Activated CD8-positive, alpha-beta T cell treated with anti-CD3 and anti-CD28 coated beads for 36 hours (primary cell): ENCODE data around the gene C14orf180. TPM values are rescaled to one million over a fixed set of nuclear protein-coding genes. Genes with fewer than 3 reads are reported as not detected.

Experiments used
- ATAC-seq: fragments of 200-7000 bp; cut with Tn5 transposase; one replicate; pipeline ENCODE4 v1.10.0; 2021; ENCODE audit warnings: mild to moderate bottlenecking, moderate library complexity
- CTCF ChIA-PET: fragments of 350-600 bp; sonication (Branson Sonifier 250); formaldehyde crosslinking; loops from one replicate; lab custom pipeline; 2021; ENCODE audit warnings: antibody characterized with exemption; lab: Charles Lee
- POLR2A ChIA-PET: fragments of 350-600 bp; sonication (Branson Sonifier 250); formaldehyde crosslinking; loops from one replicate; lab custom pipeline; 2021; ENCODE audit warnings: antibody characterized with exemption; lab: Charles Lee
- DNase-seq: peaks from one replicate; pipeline ENCODE4 v3.0.0-alpha.2; 2020
- H3K27ac Mint-ChIP-seq: one replicate; pipeline ENCODE4 v1.8.0; 2021; ENCODE audit warnings: mild to moderate bottlenecking, mixed read lengths
- H3K27me3 Mint-ChIP-seq: one replicate; pipeline ENCODE4 v1.8.0; 2021; ENCODE audit warnings: mixed read lengths
- H3K36me3 Mint-ChIP-seq: one replicate; pipeline ENCODE4 v1.8.0; 2021; ENCODE audit warnings: low read depth, mixed read lengths
- H3K4me1 Mint-ChIP-seq: one replicate; pipeline ENCODE4 v1.8.0; 2021; ENCODE audit warnings: low read depth, mixed read lengths
- H3K4me3 Mint-ChIP-seq: one replicate; pipeline ENCODE4 v1.8.0; 2021; ENCODE audit warnings: mild to moderate bottlenecking, moderate library complexity, mixed read lengths
- H3K9me3 Mint-ChIP-seq: one replicate; pipeline ENCODE4 v1.8.0; 2021; ENCODE audit warnings: mixed read lengths
- intact Hi-C: fragments of 100-400 bp; cut with micrococcal nuclease; formaldehyde crosslinking; loops from one replicate; pipeline ENCODE4 v1.10.0; 2022
- total RNA-seq, 2 experiments: library from RNA; stranded (reverse); gene quantifications; one replicate each; pipeline ENCODE4 v1.2.3, GENCODE V29; 2021
- TF ChIP-seq, protein P1 (sequence below): fragments of 200-600 bp; IDR thresholded peaks from one replicate; pipeline ENCODE4 v1.8.0; 2022; ENCODE audit warnings: antibody characterized with exemption, mild to moderate bottlenecking

The C14orf180 gene
- total RNA-seq, 2 experiments from 2014 or later, result not detected

DNA sequence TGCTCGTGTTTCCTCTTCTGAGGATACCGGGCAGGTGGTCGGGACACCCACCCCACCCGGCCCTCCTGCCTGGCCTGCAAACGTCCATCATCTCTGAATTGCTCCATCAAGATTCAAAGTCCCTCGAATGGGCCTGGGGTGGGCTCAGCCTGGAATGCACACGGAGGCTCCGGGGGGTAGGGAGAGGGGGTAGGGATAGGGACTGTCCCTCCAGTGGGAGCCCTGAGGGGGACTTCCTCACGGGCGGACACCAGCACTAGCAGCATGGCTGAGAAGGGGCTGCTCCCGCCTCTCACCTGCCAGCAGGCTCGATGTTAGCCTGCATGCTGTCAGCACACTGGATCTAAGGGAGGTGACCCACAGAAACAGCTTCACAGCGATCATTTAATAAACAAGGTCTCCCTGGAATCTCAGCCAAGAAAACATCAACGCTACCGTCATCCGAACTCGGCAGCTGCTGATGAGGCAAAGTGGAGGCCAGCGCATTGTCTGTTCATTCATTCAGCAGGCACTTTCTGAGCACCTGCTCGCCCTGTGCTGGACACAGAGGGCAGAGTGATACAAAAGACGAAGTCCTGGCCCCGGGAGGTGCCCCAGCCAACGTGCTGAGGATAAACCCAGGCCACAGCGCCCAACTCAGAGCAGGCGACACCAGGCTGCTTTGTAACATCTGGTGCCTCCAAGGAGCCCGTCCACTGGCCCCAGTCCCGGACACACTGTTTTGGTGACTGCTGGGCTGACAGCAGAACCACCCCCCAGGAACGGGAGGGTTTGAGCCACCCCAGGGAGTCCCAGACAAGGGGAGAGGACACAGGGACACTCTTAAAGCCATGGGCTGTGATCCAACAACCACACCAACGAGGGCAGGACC lies 18.7 kb downstream of the C14orf180 start:
- ChIA-PET POLR2A (no interaction called here), CTCF (no interaction called here)
- ATAC-seq (no peak), DNase-seq (no peak)
- peaks cover 13% of the 10 kb centered on the region for H3K27me3 Mint-ChIP-seq
- no peaks in the 10 kb centered on the region for H3K4me1 Mint-ChIP-seq
- no peaks in the 10 kb centered on the region for H3K9me3 Mint-ChIP-seq
- TF ChIP-seq, protein P1, sequence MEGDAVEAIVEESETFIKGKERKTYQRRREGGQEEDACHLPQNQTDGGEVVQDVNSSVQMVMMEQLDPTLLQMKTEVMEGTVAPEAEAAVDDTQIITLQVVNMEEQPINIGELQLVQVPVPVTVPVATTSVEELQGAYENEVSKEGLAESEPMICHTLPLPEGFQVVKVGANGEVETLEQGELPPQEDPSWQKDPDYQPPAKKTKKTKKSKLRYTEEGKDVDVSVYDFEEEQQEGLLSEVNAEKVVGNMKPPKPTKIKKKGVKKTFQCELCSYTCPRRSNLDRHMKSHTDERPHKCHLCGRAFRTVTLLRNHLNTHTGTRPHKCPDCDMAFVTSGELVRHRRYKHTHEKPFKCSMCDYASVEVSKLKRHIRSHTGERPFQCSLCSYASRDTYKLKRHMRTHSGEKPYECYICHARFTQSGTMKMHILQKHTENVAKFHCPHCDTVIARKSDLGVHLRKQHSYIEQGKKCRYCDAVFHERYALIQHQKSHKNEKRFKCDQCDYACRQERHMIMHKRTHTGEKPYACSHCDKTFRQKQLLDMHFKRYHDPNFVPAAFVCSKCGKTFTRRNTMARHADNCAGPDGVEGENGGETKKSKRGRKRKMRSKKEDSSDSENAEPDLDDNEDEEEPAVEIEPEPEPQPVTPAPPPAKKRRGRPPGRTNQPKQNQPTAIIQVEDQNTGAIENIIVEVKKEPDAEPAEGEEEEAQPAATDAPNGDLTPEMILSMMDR, result no peak
- no peak overlapping the region for H3K27ac Mint-ChIP-seq
- no peaks in the 10 kb centered on the region for H3K36me3 Mint-ChIP-seq
- no peak overlapping the region for H3K4me3 Mint-ChIP-seq
- intact Hi-C loops, result no loop called here

DNA sequence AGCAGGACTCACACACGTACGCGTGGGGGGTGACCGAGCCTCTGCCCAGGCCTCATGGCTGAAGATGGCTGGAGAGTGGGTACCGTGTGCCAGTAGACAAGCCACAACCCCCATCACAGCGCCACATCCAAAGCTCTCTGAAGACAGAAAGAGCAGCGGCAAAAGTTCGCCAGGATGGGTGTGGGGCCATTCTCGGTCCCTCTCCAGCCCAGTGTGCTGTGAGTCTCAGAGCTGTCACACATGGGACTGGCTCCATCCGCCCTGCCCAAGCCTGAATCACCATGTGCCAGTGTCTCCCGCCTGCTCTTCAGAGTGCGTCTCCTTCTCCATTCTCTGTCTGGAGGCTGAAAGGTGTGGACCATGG lies 19.3 kb downstream of the C14orf180 start:
- ChIA-PET POLR2A (no interaction called here), CTCF (no interaction called here)
- Mint-ChIP-seq H3K4me1 (peaks cover under 1% of the 10 kb centered on the region), H3K36me3 (no peaks in the 10 kb centered on the region), H3K27me3 (peaks cover 13% of the 10 kb centered on the region), H3K4me3 (no peak overlapping the region), H3K27ac (no peak overlapping the region), H3K9me3 (no peaks in the 10 kb centered on the region)
- intact Hi-C loops, result no loop called here
- DNase-seq (no peak), ATAC-seq (no peak)
- TF ChIP-seq, protein P1, result no peak

DNA sequence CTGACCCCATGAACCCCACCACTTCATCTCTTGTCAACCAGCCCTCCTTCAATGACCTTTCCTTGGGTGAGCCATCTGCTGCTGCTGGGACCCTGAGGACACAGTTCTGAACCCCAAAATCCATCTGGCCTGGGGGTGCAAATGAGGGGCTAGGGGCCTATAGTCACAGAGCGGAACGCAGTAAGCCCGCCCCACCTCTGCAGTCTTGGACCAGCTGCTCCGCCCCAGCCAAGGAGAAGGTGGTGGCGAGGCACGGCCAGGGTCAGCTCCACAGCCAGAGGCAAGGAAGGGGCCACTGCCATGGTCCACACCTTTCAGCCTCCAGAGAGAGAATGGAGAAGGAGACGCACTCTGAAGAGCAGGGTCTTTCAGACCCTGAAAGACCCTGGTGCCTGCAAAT lies 19.9 kb downstream of the C14orf180 start:
- POLR2A ChIA-PET, result no interaction called here
- H3K36me3 Mint-ChIP-seq, result no peaks in the 10 kb centered on the region

DNA sequence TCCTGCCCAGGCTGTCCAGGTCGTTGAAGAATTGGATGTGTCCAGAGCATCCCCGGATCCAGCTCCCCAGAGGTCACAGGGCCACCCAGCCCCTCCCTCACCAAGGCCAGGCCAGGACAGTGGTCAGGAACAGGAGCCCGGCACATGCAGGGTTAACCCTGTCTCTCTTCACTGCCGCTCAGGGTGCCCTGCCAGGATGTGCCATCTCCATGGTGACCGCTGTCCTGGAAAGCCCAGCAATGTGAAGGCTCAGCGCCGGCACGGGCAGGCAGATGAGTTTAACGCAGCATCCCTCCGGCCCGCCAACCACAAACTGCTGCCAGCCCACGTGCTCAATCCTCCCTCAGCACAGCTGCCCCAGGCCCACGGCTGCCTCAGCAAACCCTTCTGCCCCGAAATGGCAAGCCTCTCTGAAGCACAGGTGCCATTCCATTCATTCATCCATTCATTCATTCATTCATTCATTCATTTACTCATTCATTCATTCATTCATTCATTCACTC lies 20.6 kb downstream of the C14orf180 start:
- DNase-seq (no peak), ATAC-seq (no peak)
- ChIA-PET POLR2A (no interaction called here), CTCF (no interaction called here)
- no peaks in the 10 kb centered on the region for H3K9me3 Mint-ChIP-seq
- intact Hi-C loops, result no loop called here
- peaks cover 3% of the 10 kb centered on the region for H3K4me1 Mint-ChIP-seq
- TF ChIP-seq, protein P1, result no peak
- H3K27me3 Mint-ChIP-seq, result peaks cover 23% of the 10 kb centered on the region
- no peaks in the 10 kb centered on the region for H3K36me3 Mint-ChIP-seq
- H3K4me3 Mint-ChIP-seq, result no peak overlapping the region
- no peak overlapping the region for H3K27ac Mint-ChIP-seq

More for the DNA sequence above, 19.9 kb downstream of the C14orf180 start:
- intact Hi-C loops, result no loop called here
- Mint-ChIP-seq H3K27ac (no peak overlapping the region), H3K9me3 (no peaks in the 10 kb centered on the region), H3K4me3 (no peak overlapping the region), H3K4me1 (peaks cover 3% of the 10 kb centered on the region), H3K27me3 (peaks cover 18% of the 10 kb centered on the region)
- no peak for DNase-seq
- CTCF ChIA-PET, result no interaction called here
- TF ChIP-seq, protein P1, result no peak
- ATAC-seq, result no peak

DNA sequence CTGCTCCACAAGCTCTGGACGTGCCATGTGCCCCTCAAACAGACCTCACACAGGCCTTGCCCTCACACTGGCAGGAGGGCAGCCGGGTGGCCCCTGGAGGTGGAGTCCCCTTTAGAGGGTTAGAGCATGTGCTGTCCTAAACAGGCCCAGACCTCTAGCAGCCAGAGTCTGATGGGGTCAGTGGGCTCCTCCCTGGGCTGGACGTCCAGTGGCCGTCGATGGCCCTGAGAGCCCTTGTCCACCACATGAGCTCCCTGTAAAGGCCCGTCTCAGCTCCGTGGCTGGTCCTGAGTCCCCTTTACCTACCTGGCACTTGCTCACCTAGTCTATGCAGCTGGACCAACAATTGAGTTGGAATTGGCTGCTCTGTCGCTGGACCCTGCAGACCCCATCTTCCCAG lies 21.2 kb downstream of the C14orf180 start:
- H3K27me3 Mint-ChIP-seq, result peaks cover 26% of the 10 kb centered on the region
- H3K9me3 Mint-ChIP-seq, result no peaks in the 10 kb centered on the region
- TF ChIP-seq, protein P1, result no peak
- ATAC-seq (no peak), DNase-seq (no peak)
- POLR2A ChIA-PET, result no interaction called here
- H3K36me3 Mint-ChIP-seq, result no peaks in the 10 kb centered on the region
- CTCF ChIA-PET, result no interaction called here
- H3K27ac Mint-ChIP-seq, result no peak overlapping the region
- no peak overlapping the region for H3K4me3 Mint-ChIP-seq
- intact Hi-C loops, result no loop called here
- H3K4me1 Mint-ChIP-seq, result peaks cover 3% of the 10 kb centered on the region
